ENCODE measurements around the gene DPY30.
A peak's percentile ranks its signal among the peaks of the same experiment; 100 is the strongest.
"Not testable (repeated sequence)": the region's sequence is repeated elsewhere in the genome, so short reads cannot be mapped to it uniquely, and the experiment has no call there.

DPY30 gene

DNA sequence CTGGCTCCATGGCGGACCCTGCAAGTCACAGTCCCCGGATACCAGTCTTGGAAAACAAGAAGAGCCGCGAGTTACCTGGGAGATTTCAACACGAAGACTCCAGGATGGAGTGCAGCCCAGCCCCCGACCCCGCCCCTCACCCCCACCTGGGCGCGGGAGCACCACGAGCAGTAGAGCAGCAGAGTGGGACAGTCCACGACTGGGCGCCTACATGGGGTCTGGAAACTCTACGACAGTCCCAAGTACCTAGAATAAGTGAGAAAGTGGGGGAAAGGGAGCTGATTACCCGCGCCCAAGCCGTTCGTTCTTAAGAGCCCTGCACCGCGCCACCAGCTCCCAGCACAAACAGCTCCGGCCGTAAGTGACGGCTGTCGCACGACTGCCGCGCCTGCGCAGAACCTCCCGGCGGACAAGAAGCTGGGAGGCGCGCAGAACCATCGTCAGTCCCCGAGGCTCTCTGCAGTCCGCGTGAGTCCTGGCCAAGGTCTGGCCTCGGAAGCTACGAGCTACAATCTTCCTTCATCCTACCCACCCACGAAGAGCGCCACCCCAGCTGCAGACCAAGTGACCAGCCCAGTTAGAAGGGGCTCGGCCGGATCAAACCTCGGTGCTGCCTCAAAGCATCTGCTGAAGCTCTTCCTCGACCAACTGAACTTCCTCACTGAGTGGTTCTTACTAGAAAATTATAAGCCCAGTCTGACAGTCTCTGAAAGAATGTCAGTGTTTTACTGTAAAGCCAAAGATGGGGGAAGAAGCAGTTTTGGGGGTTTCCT is at the start of gene DPY30:
DPY30 (minus strand) TSS at position 359 of the 773 bp plus-strand sequence; CDS start at position 10, 349 bp downstream.
- DNase-seq (ENCODE audit: low read depth), result peak; percentile 92

GRCh38 chr2:32074134-32074506 is 34.5 kb upstream of the DPY30 start:
- DNase-seq (ENCODE audit: low read depth), result no peak

GRCh38 chr2:32067549-32067948 is 27.9 kb upstream of the DPY30 start:
- DNase-seq (ENCODE audit: low read depth), result no peak

- DNase-seq (ENCODE audit: low read depth), result no peak
Measured at GRCh38 chr2:32064713-32065112, 25.1 kb upstream of the DPY30 start.

DNA sequence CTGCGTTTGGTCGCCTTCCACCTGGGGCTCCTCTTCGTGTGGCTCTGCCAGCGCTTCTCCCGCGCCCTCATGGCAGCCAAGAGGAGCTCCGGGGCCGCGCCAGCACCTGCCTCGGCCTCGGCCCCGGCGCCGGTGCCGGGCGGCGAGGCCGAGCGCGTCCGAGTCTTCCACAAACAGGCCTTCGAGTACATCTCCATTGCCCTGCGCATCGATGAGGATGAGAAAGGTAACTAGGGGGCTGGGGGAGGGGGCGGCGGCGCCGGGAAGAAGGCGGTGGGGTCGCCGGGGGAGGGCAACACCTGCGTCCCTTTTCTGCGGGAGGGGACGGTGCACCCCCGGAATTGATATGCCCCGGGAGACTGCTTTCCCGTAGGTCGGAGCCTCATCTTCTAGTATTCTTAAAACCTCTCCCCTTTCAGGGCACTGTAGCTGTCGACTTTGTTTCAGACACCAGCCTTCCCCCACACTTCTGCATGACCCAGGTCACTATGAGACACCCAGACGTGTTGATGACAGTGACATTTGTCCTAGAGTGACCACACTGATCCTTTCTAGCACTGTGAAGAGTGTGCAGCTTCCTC is 24.5 kb upstream of the DPY30 start:
- DNase-seq (ENCODE audit: low read depth), result no peak

GRCh38 chr2:32063310-32064020 is 23.9 kb upstream of the DPY30 start, which contains the start of gene SPAST:
TSS of gene SPAST (plus strand) at chr2:32063556. CDS start at chr2:32063832, 276 bp downstream.
- peak; percentile 96 for DNase-seq (ENCODE audit: low read depth)

- DNase-seq (ENCODE audit: low read depth), result peak; percentile 38
Measured at GRCh38 chr2:32061973-32062861, 22.6 kb upstream of the DPY30 start.

- DNase-seq (ENCODE audit: low read depth), result no peak
Measured at GRCh38 chr2:32061430-32061829, 21.8 kb upstream of the DPY30 start.

GRCh38 chr2:32060266-32060665 is 20.7 kb upstream of the DPY30 start:
- no peak for DNase-seq (ENCODE audit: low read depth)

GRCh38 chr2:32058130-32058529 is 18.5 kb upstream of the DPY30 start:
- DNase-seq (ENCODE audit: low read depth), result peak; percentile 10

- not testable (repeated sequence) for DNase-seq (ENCODE audit: low read depth)
Measured at GRCh38 chr2:32054583-32054982, 15.0 kb upstream of the DPY30 start.

DNA sequence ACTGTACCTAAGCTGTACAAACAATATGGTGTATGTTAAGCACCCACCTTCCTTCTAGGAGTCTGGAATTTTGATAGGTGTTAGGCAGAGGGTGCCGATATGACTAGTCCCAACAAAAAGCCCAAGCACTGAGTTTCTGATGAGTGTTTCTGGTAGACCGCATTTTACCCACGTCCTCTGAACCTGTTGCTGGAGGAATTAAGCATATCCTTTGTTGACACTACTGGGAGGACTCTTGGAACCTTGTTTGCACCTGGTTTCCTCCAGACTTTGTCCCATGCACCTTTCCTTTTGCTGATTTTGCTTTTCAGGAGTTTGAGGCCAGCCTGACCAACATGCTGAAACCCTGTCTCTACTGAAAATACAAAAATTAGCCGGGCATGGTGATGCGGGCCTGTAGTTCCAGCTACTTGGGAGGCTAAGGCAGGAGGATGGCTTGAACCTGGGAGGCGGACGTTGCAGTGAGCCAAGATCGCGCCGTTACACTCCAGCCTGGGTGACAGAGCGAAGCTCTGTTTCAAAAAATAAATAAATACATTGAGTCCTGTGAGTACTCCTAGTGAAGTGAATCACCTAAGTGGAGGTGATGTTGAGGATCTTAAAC is 12.3 kb upstream of the DPY30 start:
- no peak for DNase-seq (ENCODE audit: low read depth)

DNA sequence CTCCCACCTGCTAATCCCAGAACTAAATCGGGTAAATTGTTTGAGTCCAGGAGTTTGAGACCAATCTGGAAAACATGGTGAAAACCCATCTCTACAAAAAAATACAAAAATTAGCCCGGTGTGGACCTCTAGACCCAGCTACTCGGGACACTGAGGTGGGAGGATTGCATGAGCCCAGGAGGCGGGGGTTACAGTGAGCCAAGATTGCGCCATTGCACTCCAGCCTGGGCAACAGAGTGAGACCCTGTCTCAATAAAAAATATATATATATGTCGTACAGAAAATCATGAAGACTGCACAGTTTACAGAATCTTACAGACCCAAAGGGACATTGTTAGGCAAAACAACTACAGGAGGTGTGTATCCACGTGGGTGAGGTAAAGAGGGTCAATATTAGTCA is 4.0 kb upstream of the DPY30 start:
- no peak for DNase-seq (ENCODE audit: low read depth)

- DNase-seq (ENCODE audit: low read depth), result peak; percentile 2
Measured at GRCh38 chr2:32034198-32034887, 5.3 kb downstream of the DPY30 start.

GRCh38 chr2:32018789-32019482 is 20.7 kb downstream of the DPY30 start:
- not testable (repeated sequence) for DNase-seq (ENCODE audit: low read depth)

- no peak for DNase-seq (ENCODE audit: low read depth)
Measured at GRCh38 chr2:32012872-32013271, 26.7 kb downstream of the DPY30 start.

- no peak for DNase-seq (ENCODE audit: low read depth)
Measured at GRCh38 chr2:32011485-32011960, 28.1 kb downstream of the DPY30 start.

GRCh38 chr2:32010670-32011484 is 28.7 kb downstream of the DPY30 start, which contains the start of gene MEMO1:
TSS of gene MEMO1 (minus strand) at chr2:32011008. CDS start at chr2:32010247, 761 bp downstream.
- peak; percentile 94 for DNase-seq (ENCODE audit: low read depth)

DNA sequence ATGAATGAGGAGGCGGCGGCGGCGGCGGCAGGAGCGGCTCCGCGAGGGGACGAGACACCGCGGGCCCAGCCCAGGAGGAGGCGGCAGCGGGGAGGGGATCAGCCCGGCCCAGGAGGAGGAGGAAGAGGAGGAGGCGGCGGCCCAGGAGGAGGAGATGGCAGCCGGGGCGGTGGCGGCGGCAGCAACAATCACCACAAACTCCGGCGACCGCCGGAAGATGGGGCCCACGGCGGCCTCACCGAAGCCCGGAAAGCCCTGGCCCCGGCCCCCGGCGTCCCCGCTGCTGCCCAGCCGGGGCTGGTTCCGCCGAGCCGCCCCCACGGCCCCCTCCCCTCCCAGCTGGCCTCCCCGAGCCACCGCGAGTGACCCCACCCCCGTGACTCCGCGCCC is 29.3 kb downstream of the DPY30 start:
- DNase-seq (ENCODE audit: low read depth), result peak; percentile 68

Measured in fibroblast of gingiva (primary cell).